Testis (tissue), 5 donors: Measurements from ENCODE around the gene BCL2L14. TPM values are rescaled to one million over a fixed set of nuclear protein-coding genes. Genes with fewer than 3 reads are reported as not detected.

Source experiments
- DNase-seq: peaks from one replicate; pipeline ENCODE4 v3.0.0-alpha.2; 2019
- H3K27ac ChIP-seq, 2 donors: fragments of 200-600 bp; sonication (generic); one replicate each; pipeline ENCODE4 v1.5.1; 2019
- H3K27me3 ChIP-seq: fragments of 200-600 bp; sonication (generic); one replicate; pipeline ENCODE4 v1.5.1; 2019
- H3K36me3 ChIP-seq: fragments of 200-600 bp; sonication (generic); one replicate; pipeline ENCODE4 v1.5.1; 2017; ENCODE audit warnings: low read depth; ENCODE audit errors: missing control alignments
- H3K4me1 ChIP-seq: fragments of 200-600 bp; sonication (generic); one replicate; pipeline ENCODE4 v1.5.1; 2019
- H3K4me3 ChIP-seq, 2 donors: fragments of 200-600 bp; sonication (generic); one replicate each; pipeline ENCODE4 v1.5.1; 2017 to 2019
- H3K9me3 ChIP-seq: fragments of 200-600 bp; sonication (generic); one replicate; pipeline ENCODE4 v1.5.1; 2017
- CTCF ChIP-seq, 3 experiments: fragments of 450-650 bp in 2 of 3; fragments of 200-600 bp in 1 of 3; sonication (generic) in 1 of 3; IDR thresholded peaks; one replicate each; pipeline ENCODE4 v1.5.1; 2016 to 2019; ENCODE audit warnings: antibody characterized with exemption in 3 of 3, mild to moderate bottlenecking in 2 of 3, moderate library complexity in 1 of 3
- POLR2A ChIP-seq: fragments of 450-650 bp; IDR thresholded peaks from one replicate; pipeline ENCODE4 v1.6.1; 2017; ENCODE audit warnings: antibody characterized with exemption, mild to moderate bottlenecking, moderate library complexity
- WGBS, 2 donors: methylation state at CpG; one replicate each; pipeline ENCODE4 v1.1.5; 2018; 5-methylcytosine and 5-hydroxymethylcytosine counted together
- intact Hi-C: fragments of 100-400 bp; cut with DNase I; formaldehyde crosslinking; loops from one replicate; pipeline ENCODE4 v1.15.1; 2023; ENCODE audit warnings: low total_unique reads
- long read RNA-seq, 2 donors: transcript quantifications; one replicate each; lab custom pipeline, GENCODE V29; 2026
- polyA plus RNA-seq: library from polyadenylated mRNA; stranded (reverse); fragments of 350-450 nt; fragmentation: Illumina TruSeq; extraction: RNeasy Lipid Tissue Mini Kit (QIAGEN cat#74804); gene quantifications from one replicate; pipeline ENCODE4 v1.2.3, GENCODE V29; 2014; ENCODE audit warnings: low read depth, low replicate concordance; ENCODE audit not compliant: insufficient read depth
- total RNA-seq, 2 donors: library from RNA; depleted of rRNA; stranded (reverse); fragments of >200 nt; gene quantifications; one replicate each; pipeline ENCODE4 v1.2.3, GENCODE V29; 2016

The BCL2L14 gene
- total RNA-seq (10 to 100 TPM; 18.8 to 51.4 TPM), polyA plus RNA-seq (79.9 TPM)
- long read RNA-seq, donor 1, result 0 reads
- long read RNA-seq, donor 2, partial matches to known transcripts, result 5 of 5 reads
- long read RNA-seq, donor 2, other reads (novel, unspliced or antisense), result 0 of 5 reads

GRCh38 chr12:12070674-12071656 is at the start of gene BCL2L14:
TSS of gene BCL2L14 (plus strand) at chr12:12070939. CDS start at chr12:12079306, 8,367 bp downstream.
- DNase-seq, result no peak

GRCh38 chr12:12022306-12022936 is 48.3 kb upstream of the BCL2L14 start:
- H3K27me3 ChIP-seq, result no peaks in the 10 kb centered on the region
- 78 to 80% methylated on average over 8 of the region's 8 CpGs for WGBS, 2 donors
- no peaks in the 10 kb centered on the region for H3K9me3 ChIP-seq
- H3K4me1 ChIP-seq, result no peaks in the 10 kb centered on the region
- intact Hi-C loops, result no loop called here
- no peak for DNase-seq
- TF ChIP-seq CTCF (IDR thresholded peaks at IDR 0.05) (no peak), POLR2A (no peak)
- H3K36me3 ChIP-seq, result no peaks in the 10 kb centered on the region
- H3K4me3 ChIP-seq, result no peak overlapping the region
- H3K27ac ChIP-seq, result no peak overlapping the region

More at GRCh38 chr12:12070674-12071656, at the start of gene BCL2L14:
- 57 to 65% methylated on average over 11 to 12 of the region's 12 CpGs for WGBS, 2 donors
- intact Hi-C loops, result no loop called here
- TF ChIP-seq POLR2A (no peak), CTCF (IDR thresholded peaks at IDR 0.05) (no peak)
- H3K4me3 ChIP-seq, result no peak within 1 kb of the TSS
- no peaks in the 10 kb centered on the region for H3K4me1 ChIP-seq
- H3K9me3 ChIP-seq, result no peaks in the 10 kb centered on the region
- no peak within 1 kb of the TSS for H3K27ac ChIP-seq
- no peaks in the 10 kb centered on the region for H3K27me3 ChIP-seq
- H3K36me3 ChIP-seq, result no peaks in the 10 kb centered on the region

- DNase-seq, result no peak
- H3K27me3 ChIP-seq, result no peaks in the 10 kb centered on the region
- H3K9me3 ChIP-seq, result no peaks in the 10 kb centered on the region
- no peak for TF ChIP-seq POLR2A
- TF ChIP-seq CTCF (IDR thresholded peaks at IDR 0.05), result no peak
- WGBS, 2 donors, result 55 to 84% methylated on average over 1 to 2 of the region's 2 CpGs
- intact Hi-C loops, result no loop called here
- H3K4me1 ChIP-seq, result no peaks in the 10 kb centered on the region
- no peaks in the 10 kb centered on the region for H3K36me3 ChIP-seq
- H3K27ac ChIP-seq, result no peak overlapping the region
- no peak overlapping the region for H3K4me3 ChIP-seq
Observed at GRCh38 chr12:12023456-12023855, 47.3 kb upstream of the BCL2L14 start.

- intact Hi-C loops, result no loop called here
- Histone ChIP-seq H3K27me3 (no peaks in the 10 kb centered on the region), H3K4me3 (no peak overlapping the region), H3K36me3 (no peaks in the 10 kb centered on the region), H3K27ac (no peak overlapping the region), H3K4me1 (no peaks in the 10 kb centered on the region), H3K9me3 (no peaks in the 10 kb centered on the region)
- no peak for DNase-seq
- TF ChIP-seq POLR2A (no peak), CTCF (IDR thresholded peaks at IDR 0.05) (no peak)
- WGBS, 2 donors, result 84 to 87% methylated on average over 10 of the region's 10 CpGs
Observed at GRCh38 chr12:12024911-12025682, 45.6 kb upstream of the BCL2L14 start.
